ENCODE data around the gene MOGAT3. TPM values are rescaled to one million over a fixed set of nuclear protein-coding genes. Genes with fewer than 3 reads are reported as not detected.

Gene MOGAT3
- total RNA-seq, 1 experiment from 2014 or later: 6.3 TPM

GRCh38 chr7:101172005-101172853 lies 28.6 kb downstream of the MOGAT3 start:
- POLR2A ChIA-PET: interaction anchor here (0.6 to 0.7 kb wide), 2 partner anchors 10 to 1178 kb away, joined by 3 to 4 read pairs; no protein-coding TSS in a partner anchor
- TF ChIP-seq, protein P1, sequence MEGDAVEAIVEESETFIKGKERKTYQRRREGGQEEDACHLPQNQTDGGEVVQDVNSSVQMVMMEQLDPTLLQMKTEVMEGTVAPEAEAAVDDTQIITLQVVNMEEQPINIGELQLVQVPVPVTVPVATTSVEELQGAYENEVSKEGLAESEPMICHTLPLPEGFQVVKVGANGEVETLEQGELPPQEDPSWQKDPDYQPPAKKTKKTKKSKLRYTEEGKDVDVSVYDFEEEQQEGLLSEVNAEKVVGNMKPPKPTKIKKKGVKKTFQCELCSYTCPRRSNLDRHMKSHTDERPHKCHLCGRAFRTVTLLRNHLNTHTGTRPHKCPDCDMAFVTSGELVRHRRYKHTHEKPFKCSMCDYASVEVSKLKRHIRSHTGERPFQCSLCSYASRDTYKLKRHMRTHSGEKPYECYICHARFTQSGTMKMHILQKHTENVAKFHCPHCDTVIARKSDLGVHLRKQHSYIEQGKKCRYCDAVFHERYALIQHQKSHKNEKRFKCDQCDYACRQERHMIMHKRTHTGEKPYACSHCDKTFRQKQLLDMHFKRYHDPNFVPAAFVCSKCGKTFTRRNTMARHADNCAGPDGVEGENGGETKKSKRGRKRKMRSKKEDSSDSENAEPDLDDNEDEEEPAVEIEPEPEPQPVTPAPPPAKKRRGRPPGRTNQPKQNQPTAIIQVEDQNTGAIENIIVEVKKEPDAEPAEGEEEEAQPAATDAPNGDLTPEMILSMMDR (IDR thresholded peaks at IDR 0.05; ENCODE audit: insufficient read depth in 1 of 2, low read depth in 1 of 2, low read length in 1 of 2, severe bottlenecking in 1 of 2, unreplicated experiment in 1 of 2): no peak
- BruUV-seq (replicated peaks): no TSS peak

DNA sequence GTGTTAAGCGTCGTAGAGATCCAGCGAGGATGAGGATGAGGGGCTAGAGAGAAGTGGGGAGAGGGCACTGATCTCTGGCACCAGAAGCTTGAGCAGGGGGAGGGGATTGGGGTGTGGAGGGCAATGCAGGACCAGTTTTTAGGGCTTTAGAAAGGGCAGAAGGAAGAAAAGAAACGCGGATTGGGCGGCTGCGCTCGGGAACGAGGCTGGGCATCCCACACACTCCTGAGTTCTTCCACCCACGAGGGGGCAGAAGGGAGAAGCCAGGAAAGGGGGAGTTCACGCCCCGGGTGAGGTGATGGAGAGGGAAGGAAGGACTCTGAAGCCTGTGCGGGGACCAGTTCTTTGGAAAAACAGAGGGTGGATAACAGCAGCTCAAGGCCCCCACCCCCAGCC lies 29.4 kb downstream of the MOGAT3 start:
- no TSS peak for BruUV-seq (replicated peaks)
- intact Hi-C loops (cut with micrococcal nuclease; ENCODE audit: unreplicated experiment): no loop called here
- no peaks in the 10 kb centered on the region for H3K9me3 Mint-ChIP-seq (ENCODE audit: unreplicated experiment)
- Histone ChIP-seq H3K4me3 (ENCODE audit: low read depth, low read length) (no peak overlapping the region), H3K27me3 (replicated peaks; ENCODE audit: control insufficient read depth, insufficient read depth, low read length) (peaks cover 10% of the 10 kb centered on the region), H3K4me1 (peaks cover 26% of the 10 kb centered on the region), H3K36me3 (ENCODE audit: control insufficient read depth, insufficient read depth, low read length) (no peaks in the 10 kb centered on the region), H3K9me3 (no peaks in the 10 kb centered on the region)
- CTCF ChIA-PET: interaction anchor here (1.0 to 1.5 kb wide), 3 partner anchors 22 to 111 kb away, joined by 6 read pairs; no protein-coding TSS in a partner anchor
- H3K27ac Mint-ChIP-seq (ENCODE audit: unreplicated experiment): no peak overlapping the region
- no peaks in the 10 kb centered on the region for H3K36me3 Mint-ChIP-seq (ENCODE audit: insufficient read depth, unreplicated experiment)
- H3K27me3 Mint-ChIP-seq (ENCODE audit: insufficient read depth, unreplicated experiment): peaks cover 56% of the 10 kb centered on the region
- peak in 1 of 2 experiments; percentile 49 for DNase-seq
- POLR2A ChIA-PET: interaction anchor here (0.7 kb wide), 1 partner anchor 1177 kb away, joined by 3 read pairs; no protein-coding TSS in a partner anchor
- TF ChIP-seq, protein P1 (IDR thresholded peaks at IDR 0.05; ENCODE audit: insufficient read depth in 1 of 2, low read depth in 1 of 2, low read length in 1 of 2, severe bottlenecking in 1 of 2, unreplicated experiment in 1 of 2): peak in 1 of 2 experiments; percentile 47
- peak overlapping the region; percentile 64 for H3K4me3 Mint-ChIP-seq (ENCODE audit: unreplicated experiment)
- H3K4me1 Mint-ChIP-seq (ENCODE audit: low read depth, unreplicated experiment): peaks cover 36% of the 10 kb centered on the region

More at GRCh38 chr7:101172005-101172853, 28.6 kb downstream of the MOGAT3 start:
- peak overlapping the region; percentile 64 for H3K4me3 Mint-ChIP-seq (ENCODE audit: unreplicated experiment)
- H3K27ac Mint-ChIP-seq (ENCODE audit: unreplicated experiment): peak overlapping the region; percentile 53
- H3K4me1 ChIP-seq: peaks cover 26% of the 10 kb centered on the region
- no peak for DNase-seq
- peaks cover 10% of the 10 kb centered on the region for H3K27me3 ChIP-seq (replicated peaks; ENCODE audit: control insufficient read depth, insufficient read depth, low read length)
- peaks cover 33% of the 10 kb centered on the region for H3K4me1 Mint-ChIP-seq (ENCODE audit: low read depth, unreplicated experiment)
- no peaks in the 10 kb centered on the region for H3K36me3 Mint-ChIP-seq (ENCODE audit: insufficient read depth, unreplicated experiment)
- CTCF ChIA-PET: interaction anchor here (1.0 to 1.8 kb wide), 4 partner anchors 21 to 110 kb away, joined by 6 to 11 read pairs (median 6); no protein-coding TSS in a partner anchor
- no peaks in the 10 kb centered on the region for H3K9me3 Mint-ChIP-seq (ENCODE audit: unreplicated experiment)
- peak overlapping the region; percentile 13; the same call in 1 of the 2 replicates for H3K4me3 ChIP-seq (ENCODE audit: low read depth, low read length)
- H3K27me3 Mint-ChIP-seq (ENCODE audit: insufficient read depth, unreplicated experiment): peaks cover 52% of the 10 kb centered on the region
- no peaks in the 10 kb centered on the region for H3K9me3 ChIP-seq
- intact Hi-C loops (cut with micrococcal nuclease; ENCODE audit: unreplicated experiment): no loop called here
- no peaks in the 10 kb centered on the region for H3K36me3 ChIP-seq (ENCODE audit: control insufficient read depth, insufficient read depth, low read length)

GRCh38 chr7:101170617-101171441 lies 30.0 kb downstream of the MOGAT3 start:
- H3K27me3 ChIP-seq (replicated peaks; ENCODE audit: control insufficient read depth, insufficient read depth, low read length): peaks cover 10% of the 10 kb centered on the region
- TF ChIP-seq, protein P1 (IDR thresholded peaks at IDR 0.05; ENCODE audit: insufficient read depth in 1 of 2, low read depth in 1 of 2, low read length in 1 of 2, severe bottlenecking in 1 of 2, unreplicated experiment in 1 of 2): no peak
- H3K36me3 ChIP-seq (ENCODE audit: control insufficient read depth, insufficient read depth, low read length): no peaks in the 10 kb centered on the region
- ChIA-PET POLR2A (interaction anchor here (0.7 kb wide), 1 partner anchor 1176 kb away, joined by 3 read pairs; no protein-coding TSS in a partner anchor), CTCF (interaction anchor here (0.9 to 1.5 kb wide), 4 partner anchors 10 to 27 kb away, joined by 3 to 7 read pairs (median 6); no protein-coding TSS in a partner anchor)
- no peaks in the 10 kb centered on the region for H3K9me3 ChIP-seq
- Mint-ChIP-seq H3K4me1 (ENCODE audit: low read depth, unreplicated experiment) (peaks cover 40% of the 10 kb centered on the region), H3K27me3 (ENCODE audit: insufficient read depth, unreplicated experiment) (peaks cover 60% of the 10 kb centered on the region), H3K27ac (ENCODE audit: unreplicated experiment) (no peak overlapping the region), H3K9me3 (ENCODE audit: unreplicated experiment) (no peaks in the 10 kb centered on the region), H3K4me3 (ENCODE audit: unreplicated experiment) (peak overlapping the region; percentile 64), H3K36me3 (ENCODE audit: insufficient read depth, unreplicated experiment) (peaks cover 2% of the 10 kb centered on the region)
- no peak for DNase-seq
- BruUV-seq (replicated peaks): no TSS peak
- peaks cover 26% of the 10 kb centered on the region for H3K4me1 ChIP-seq
- intact Hi-C loops (cut with micrococcal nuclease; ENCODE audit: unreplicated experiment): loop anchor here (1.0 kb wide), 1 partner anchor 27 kb away; no protein-coding TSS in a partner anchor
- no peak overlapping the region for H3K4me3 ChIP-seq (ENCODE audit: low read depth, low read length)

Measured in Caco-2 (cell line).